Heart right ventricle (tissue), 16 donors: ENCODE measurements around the gene NDUFA8. TPM values are rescaled to one million over a fixed set of nuclear protein-coding genes. Genes with fewer than 3 reads are reported as not detected.
A peak's percentile ranks its signal among the peaks of the same experiment; 100 is the strongest.

Experiments used
- ATAC-seq, 8 donors: fragments of 200-7000 bp; cut with Tn5 transposase; one replicate each; pipeline ENCODE4 v1.9.1; 2020; ENCODE audit warnings: mild to moderate bottlenecking in 8 of 8, moderate library complexity in 8 of 8, moderate number of reproducible peaks in 1 of 8
- DNase-seq, 2 donors: peaks; one replicate each; pipeline ENCODE4 v3.0.0-alpha.2; 2020
- H3K27ac ChIP-seq, 10 donors: fragments of 200-600 bp; sonication (generic) in 2 of 10; one replicate each; pipeline versions ENCODE4 v1.5.0 to v1.8.0; 2020 to 2022; ENCODE audit warnings: mild to moderate bottlenecking in 3 of 10
- H3K27me3 ChIP-seq, 7 donors: fragments of 200-600 bp; one replicate each; pipeline ENCODE4 v1.8.0; 2021 to 2022; ENCODE audit warnings: mild to moderate bottlenecking in 2 of 7
- H3K36me3 ChIP-seq, 9 donors: fragments of 200-600 bp; sonication (generic) in 1 of 9; one replicate each; pipeline versions ENCODE4 v1.5.0 to v1.8.0; 2020 to 2022; ENCODE audit warnings: mild to moderate bottlenecking in 2 of 9
- H3K4me1 ChIP-seq, 9 donors: fragments of 200-600 bp; sonication (generic) in 1 of 9; one replicate each; pipeline versions ENCODE4 v1.5.0 to v1.8.0; 2020 to 2022; ENCODE audit warnings: mild to moderate bottlenecking in 4 of 9
- H3K4me3 ChIP-seq, 10 donors: fragments of 200-600 bp; sonication (generic) in 2 of 10; one replicate each; pipeline versions ENCODE4 v1.5.0 to v1.8.0; 2020 to 2022; ENCODE audit warnings: mild to moderate bottlenecking in 7 of 10, moderate library complexity in 2 of 10
- H3K9me3 ChIP-seq, 11 donors: fragments of 200-600 bp in 10 of 11; sonication (generic) in 2 of 11; one replicate each; pipeline versions ENCODE4 v1.5.0 to v1.8.0; 2013 to 2022; ENCODE audit warnings: mild to moderate bottlenecking in 2 of 11, control low read depth in 1 of 11, moderate library complexity in 1 of 11
- WGBS, 2 donors: extraction: QIAGEN DNeasy Blood & Tissue Kit; methylation state at CpG; one replicate each; pipeline ENCODE4 v1.1.7; 2013; ENCODE audit warnings: inconsistent platforms in 1 of 2; 5-methylcytosine and 5-hydroxymethylcytosine counted together
- intact Hi-C, 10 donors: fragments of 100-400 bp; cut with DNase I; formaldehyde crosslinking; loops; one replicate each; pipeline versions ENCODE4 v1.11.1 to v1.14.2; 2022
- polyA plus RNA-seq, 2 donors: library from polyadenylated mRNA; stranded (reverse); fragments of 200-250 nt; gene quantifications; one replicate each; pipeline ENCODE4 v1.2.3, GENCODE V29; 2013
- total RNA-seq, 10 donors: library from RNA; stranded (reverse); fragmentation: NEBNext Ultra II Directional in 3 of 10; extraction: Animal tissue kit (Norgen Biotek cat#: 25700) in 3 of 10; gene quantifications; one replicate each; pipeline versions ENCODE4 v1.2.1 to v1.2.4, GENCODE V29; 2021 to 2023
- TF ChIP-seq, protein P1 (sequence below), 9 donors: fragments of 200-600 bp; sonication (generic) in 2 of 9; IDR thresholded peaks; one replicate each; pipeline versions ENCODE4 v1.5.0 to v1.8.0; 2021 to 2022; ENCODE audit warnings: antibody characterized with exemption in 9 of 9, mild to moderate bottlenecking in 5 of 9, moderate library complexity in 1 of 9
- donor health status: Arrhythmogenic right ventricular cardiomyopathy.
- donor health status: ischemic (EF 13 %, LVEDD 7.1; RV severe dilation, severe dysfunction).
- donor health status: healthy with polysubstance abuse.
- donor health status: DM: no; HTN: yes; CAD: no.
- donor health status: DM: no; HTN: no; CAD: no.
- donor health status: ischemic (EF 25% LVEDD 6.9; RV normal size, moderate dysfunction).
- donor health status: ischemic (EF 25% LVEDD 5.7; RV mildly dilated, moderate dysfunction).
- donor health status: healthy.
- donor health status: DM: yes; HTN: yes; CAD: no.
- donor health status: Ischemic cardiomyopathy.
- donor health status: ischemic (EF 35%, LVEDD 5.7; RV mildly dilated, moderate dysfunction).
- donor health status: nonischemic (EF 11% LVEDD 7.7; RV severe dilation, severe dysfunction).
- donor health status: DM: yes; HTN: yes; CAD: no.
- donor health status: PGD.
- donor health status: ischemic (EF 29% LVEDD 5.4; RV normal size, mild dysfunction).
- donor health status: nonischemic (EF 23%, LVEDD 6.1; RV moderate dilation, normal function).

NDUFA8 gene
- total and polyA plus RNA-seq, 12 donors: 222 to 739 (median 313) TPM

DNA sequence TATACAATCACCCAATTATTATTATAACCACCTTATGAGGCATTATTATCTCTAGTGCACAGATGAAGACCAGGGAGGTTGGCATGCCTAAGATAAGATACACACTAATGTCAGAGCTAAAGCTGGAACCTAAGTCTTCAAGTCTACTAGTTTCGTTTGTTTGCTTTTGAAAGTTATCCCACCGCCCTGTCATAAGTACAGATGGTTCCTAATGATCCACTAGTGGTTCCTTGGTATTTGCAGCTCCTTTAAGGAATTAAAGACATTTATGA, 14.1 kb downstream of the NDUFA8 start:
- Histone ChIP-seq H3K27me3 (no peaks in the 10 kb centered on the region), H3K9me3 (no peaks in the 10 kb centered on the region), H3K4me1 (peaks cover 2 to 77% (median 34%) of the 10 kb centered on the region in 9 donors), H3K27ac (peak overlapping the region in 1 of 10 donors; percentile 16), H3K36me3 (peaks cover 0 to 95% (median 37%) of the 10 kb centered on the region in 9 donors), H3K4me3 (no peak overlapping the region)
- DNase-seq (no peak), ATAC-seq (no peak)
- 72 to 81% methylated on average over 2 of the region's 2 CpGs for WGBS, 2 donors
- TF ChIP-seq, protein P1, sequence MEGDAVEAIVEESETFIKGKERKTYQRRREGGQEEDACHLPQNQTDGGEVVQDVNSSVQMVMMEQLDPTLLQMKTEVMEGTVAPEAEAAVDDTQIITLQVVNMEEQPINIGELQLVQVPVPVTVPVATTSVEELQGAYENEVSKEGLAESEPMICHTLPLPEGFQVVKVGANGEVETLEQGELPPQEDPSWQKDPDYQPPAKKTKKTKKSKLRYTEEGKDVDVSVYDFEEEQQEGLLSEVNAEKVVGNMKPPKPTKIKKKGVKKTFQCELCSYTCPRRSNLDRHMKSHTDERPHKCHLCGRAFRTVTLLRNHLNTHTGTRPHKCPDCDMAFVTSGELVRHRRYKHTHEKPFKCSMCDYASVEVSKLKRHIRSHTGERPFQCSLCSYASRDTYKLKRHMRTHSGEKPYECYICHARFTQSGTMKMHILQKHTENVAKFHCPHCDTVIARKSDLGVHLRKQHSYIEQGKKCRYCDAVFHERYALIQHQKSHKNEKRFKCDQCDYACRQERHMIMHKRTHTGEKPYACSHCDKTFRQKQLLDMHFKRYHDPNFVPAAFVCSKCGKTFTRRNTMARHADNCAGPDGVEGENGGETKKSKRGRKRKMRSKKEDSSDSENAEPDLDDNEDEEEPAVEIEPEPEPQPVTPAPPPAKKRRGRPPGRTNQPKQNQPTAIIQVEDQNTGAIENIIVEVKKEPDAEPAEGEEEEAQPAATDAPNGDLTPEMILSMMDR (IDR thresholded peaks at IDR 0.05): no peak
- intact Hi-C loops: loop anchor here in 1 of 10 donors (10.0 kb wide), 1 partner anchor 119 kb away; the partner anchor contains the start of genes MRRF and RBM18

DNA sequence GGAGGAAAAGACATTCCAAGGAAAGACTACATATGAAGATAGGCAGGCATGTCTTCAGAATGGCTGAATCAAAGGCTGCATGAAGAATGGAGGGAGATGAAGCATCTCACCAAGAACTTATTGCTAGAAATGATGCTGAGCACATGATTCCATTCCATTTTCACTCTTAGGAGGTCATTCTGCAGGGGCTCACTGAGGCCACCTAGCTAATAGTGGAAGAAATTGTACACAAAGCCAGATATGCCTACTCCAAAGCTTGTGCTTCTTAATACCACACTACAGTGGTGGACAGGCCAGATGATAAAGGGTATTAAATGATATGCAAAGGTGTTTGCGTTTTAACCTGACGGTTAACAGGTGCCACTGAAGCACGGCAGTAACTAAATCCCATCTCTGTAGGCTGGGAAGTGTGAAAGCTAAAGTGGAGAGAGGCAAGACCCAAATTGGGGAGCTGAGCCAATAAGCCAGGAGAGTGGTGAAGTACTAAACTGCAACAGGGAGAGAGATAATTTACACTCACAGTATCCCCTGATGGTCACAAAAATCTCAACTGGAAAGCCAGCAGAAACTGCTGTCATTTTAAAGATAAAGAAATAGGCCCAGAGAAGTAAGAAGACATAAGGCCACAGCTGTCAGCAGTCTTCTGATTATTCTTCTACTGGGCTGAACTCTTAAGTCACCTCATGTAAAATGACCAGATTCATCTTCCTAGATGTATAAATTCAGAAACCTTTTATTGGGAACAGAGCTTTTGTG, 14.6 kb downstream of the NDUFA8 start:
- TF ChIP-seq, protein P1 (IDR thresholded peaks at IDR 0.05): peak in 8 of 9 donors; percentile 7 to 58 (median 44)
- DNase-seq: no peak
- ATAC-seq: peak in 3 of 8 donors; percentile 27 to 54 (median 40)
- H3K9me3 ChIP-seq: no peaks in the 10 kb centered on the region
- 59 to 64% methylated on average over 3 of the region's 3 CpGs for WGBS, 2 donors
- peaks cover 2 to 74% (median 34%) of the 10 kb centered on the region in 9 donors for H3K4me1 ChIP-seq
- peaks cover 0 to 90% (median 37%) of the 10 kb centered on the region in 9 donors for H3K36me3 ChIP-seq
- intact Hi-C loops: loop anchor here in 1 of 10 donors (10.0 kb wide), 1 partner anchor 120 kb away; the partner anchor contains the start of genes MRRF and RBM18
- no peaks in the 10 kb centered on the region for H3K27me3 ChIP-seq
- peak overlapping the region in 4 of 10 donors; percentile 7 to 80 (median 54) for H3K27ac ChIP-seq
- H3K4me3 ChIP-seq: no peak overlapping the region

DNA sequence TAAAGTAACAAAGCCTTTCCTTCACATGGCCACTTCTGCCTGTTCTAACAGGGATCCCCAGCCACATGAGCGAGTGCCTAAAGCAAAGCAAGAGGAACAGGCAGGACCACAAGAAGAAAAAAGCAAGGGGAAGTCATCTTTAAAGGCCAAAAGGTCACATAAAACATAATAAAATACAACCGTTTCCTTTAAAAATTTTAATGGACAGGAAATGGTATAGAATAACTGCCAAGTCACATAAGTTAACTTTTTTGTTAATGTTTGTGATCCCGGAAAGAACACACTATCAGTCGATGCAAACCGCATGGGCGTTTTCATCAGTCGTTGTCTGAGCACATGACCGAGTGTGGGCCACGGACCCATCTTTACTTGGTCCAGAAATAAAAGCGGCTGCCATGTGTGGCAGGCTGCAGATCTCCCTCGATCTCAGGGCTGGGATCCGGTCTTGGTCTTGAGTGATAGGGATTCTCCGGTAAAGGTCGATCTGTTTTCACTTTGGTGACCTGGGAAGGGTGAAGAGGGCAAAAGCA, 15.6 kb downstream of the NDUFA8 start:
- TF ChIP-seq, protein P1 (IDR thresholded peaks at IDR 0.05): no peak
- Histone ChIP-seq H3K9me3 (no peaks in the 10 kb centered on the region), H3K36me3 (peaks cover 0 to 79% (median 37%) of the 10 kb centered on the region in 9 donors), H3K27me3 (no peaks in the 10 kb centered on the region), H3K27ac (peak overlapping the region in 6 of 10 donors; percentile 7 to 80 (median 54)), H3K4me1 (peaks cover 2 to 67% (median 34%) of the 10 kb centered on the region in 9 donors), H3K4me3 (no peak overlapping the region)
- no peak for ATAC-seq
- 66 to 69% methylated on average over 14 of the region's 14 CpGs for WGBS, 2 donors
- DNase-seq: no peak
- intact Hi-C loops: loop anchor here in 3 of 10 donors (1.0 to 10.0 kb wide), 3 partner anchors 15 to 121 kb away; partner anchors contain the start of genes MRRF (in 1 of the 3) and RBM18 (in 1 of the 3)

- peak in 2 of 8 donors; percentile 13 to 28 for ATAC-seq
These were observed 16.3 kb downstream of the NDUFA8 start for GRCh38 chr9:122143296-122143695.

More at GRCh38 chr9:122143296-122143695, 16.3 kb downstream of the NDUFA8 start:
- intact Hi-C loops: loop anchor here in 3 of 10 donors (1.0 to 10.0 kb wide), 3 partner anchors 14 to 122 kb away; partner anchors contain the start of genes MRRF (in 1 of the 3) and RBM18 (in 1 of the 3)
- WGBS, 2 donors: 50 to 55% methylated on average over 1 of the region's 1 CpG
- DNase-seq: no peak
- TF ChIP-seq, protein P1 (IDR thresholded peaks at IDR 0.05): no peak
- Histone ChIP-seq H3K27ac (peak overlapping the region in 5 of 10 donors; percentile 46 to 80 (median 67)), H3K36me3 (peaks cover 0 to 73% (median 34%) of the 10 kb centered on the region in 9 donors), H3K27me3 (no peaks in the 10 kb centered on the region), H3K4me3 (no peak overlapping the region), H3K9me3 (no peaks in the 10 kb centered on the region), H3K4me1 (peaks cover 2 to 66% (median 34%) of the 10 kb centered on the region in 9 donors)
